ENCODE measurements around the gene SLC4A2. TPM values are rescaled to one million over a fixed set of nuclear protein-coding genes. Genes with fewer than 3 reads are reported as not detected.

SLC4A2 gene
- total and polyA plus RNA-seq, 2 of the 8 experiments (the other 6 are each of a cell fraction or from before 2014, with no cell fraction given) = 72.6 to 147 TPM

- no peak for TF ChIP-seq KDM1A (IDR thresholded peaks at IDR 0.05; ENCODE audit: borderline replicate concordance, low read length)
These were observed 56.5 kb downstream of the SLC4A2 start (continued) for GRCh38 chr7:151115836-151116418.

All from H1 (cell line).